HepG2 (cell line): ENCODE measurements around the gene ZNF485. TPM values are rescaled to one million over a fixed set of nuclear protein-coding genes. Genes with fewer than 3 reads are reported as not detected.

Source experiments
- DNMT1 ChIP-seq: sonication (generic); formaldehyde crosslinking; IDR thresholded peaks from 2 replicates; pipeline ENCODE4 v1.5.1; 2020; ENCODE audit warnings: mild to moderate bottlenecking, missing genetic modification reagents
- HES4 ChIP-seq: sonication (generic); formaldehyde crosslinking; IDR thresholded peaks from 2 replicates; pipeline ENCODE4 v1.9.0; 2021; ENCODE audit warnings: mild to moderate bottlenecking, missing genetic modification reagents, borderline replicate concordance
- KLF6 ChIP-seq: IDR thresholded peaks from 2 replicates; pipeline ENCODE4 v1.8.0; 2016; ENCODE audit warnings: missing biosample characterization, missing genetic modification reagents
- PAX8 ChIP-seq: sonication (generic); formaldehyde crosslinking; IDR thresholded peaks from 2 replicates; pipeline ENCODE4 v1.8.0; 2022; ENCODE audit warnings: mild to moderate bottlenecking, missing genetic modification reagents, borderline replicate concordance
- SAP130 ChIP-seq: IDR thresholded peaks from 2 replicates; pipeline ENCODE4 v1.6.1; 2016; ENCODE audit warnings: low read depth
- TAF1 ChIP-seq: sonication (generic); formaldehyde crosslinking; IDR thresholded peaks from 2 replicates; pipeline ENCODE4 v1.4.0; 2020; ENCODE audit warnings: missing genetic modification reagents
- ZBTB42 ChIP-seq: sonication (generic); formaldehyde crosslinking; IDR thresholded peaks from 2 replicates; pipeline ENCODE4 v1.5.0; 2020; ENCODE audit warnings: mild to moderate bottlenecking, missing genetic modification reagents
- ZFP36L2 ChIP-seq: sonication (generic); formaldehyde crosslinking; IDR thresholded peaks from 2 replicates; pipeline ENCODE4 v1.4.0; 2020; ENCODE audit warnings: missing genetic modification reagents
- ZNF441 ChIP-seq: sonication (generic); formaldehyde crosslinking; IDR thresholded peaks from 2 replicates; pipeline ENCODE4 v1.7.0; 2021; ENCODE audit warnings: missing genetic modification reagents, borderline replicate concordance
- ZNF678 ChIP-seq: sonication (generic); formaldehyde crosslinking; IDR thresholded peaks from 2 replicates; pipeline ENCODE4 v1.4.0; 2020; ENCODE audit warnings: mild to moderate bottlenecking, missing genetic modification reagents
- polyA plus RNA-seq, 8 experiments: library from polyadenylated mRNA; depleted of rRNA in 3 of 8; stranded (reverse) in 7 of 8; unstranded in 1 of 8; fragments of >200 nt; fragmentation: Illumina TruSeq in 4 of 8; extraction: Trizol in 4 of 8; gene quantifications; 2 replicates each; pipeline versions ENCODE4 v1.2.1 to v1.2.3, GENCODE V29; 2011 to 2016; ENCODE audit warnings: low read depth in 4 of 8, missing spikeins in 1 of 8, mixed read lengths in 1 of 8; ENCODE audit not compliant: insufficient read depth in 1 of 8
- total RNA-seq, 5 experiments: library from RNA; depleted of rRNA; stranded (reverse); fragments of >200 nt; fragmentation: Illumina TruSeq; extraction: Trizol; gene quantifications; 2 replicates each; pipeline ENCODE4 v1.2.3, GENCODE V29; 2016; ENCODE audit warnings: low read depth in 1 of 5
- TF ChIP-seq, protein P1 (sequence below): sonication (generic); formaldehyde crosslinking; IDR thresholded peaks from 2 replicates; pipeline ENCODE4 v1.9.0; 2022; ENCODE audit warnings: low read depth, missing genetic modification reagents
- TF ChIP-seq, protein P2 (sequence below): sonication (generic); formaldehyde crosslinking; IDR thresholded peaks from 2 replicates; pipeline ENCODE4 v1.4.0; 2020; ENCODE audit warnings: mild to moderate bottlenecking, missing genetic modification reagents
- TF ChIP-seq, protein P3 (sequence below), 2 experiments: sonication (generic) in 1 of 2; formaldehyde crosslinking in 1 of 2; IDR thresholded peaks; 2 replicates each; pipeline versions ENCODE4 v1.6.1 to v1.9.0; 2014 to 2022; ENCODE audit warnings: antibody characterized with exemption in 1 of 2, borderline replicate concordance in 1 of 2, inconsistent platforms in 1 of 2, low read depth in 1 of 2, missing genetic modification reagents in 1 of 2
- TF ChIP-seq, protein P4 (sequence below): sonication (generic); formaldehyde crosslinking; IDR thresholded peaks from 2 replicates; pipeline ENCODE4 v1.8.1; 2023; ENCODE audit warnings: mild to moderate bottlenecking, missing genetic modification reagents

Gene ZNF485
- total and polyA plus RNA-seq, 2 of the 13 experiments (the other 11 are each of a cell fraction or from before 2014, with no cell fraction given): 1.4 to 3.3 TPM

DNA sequence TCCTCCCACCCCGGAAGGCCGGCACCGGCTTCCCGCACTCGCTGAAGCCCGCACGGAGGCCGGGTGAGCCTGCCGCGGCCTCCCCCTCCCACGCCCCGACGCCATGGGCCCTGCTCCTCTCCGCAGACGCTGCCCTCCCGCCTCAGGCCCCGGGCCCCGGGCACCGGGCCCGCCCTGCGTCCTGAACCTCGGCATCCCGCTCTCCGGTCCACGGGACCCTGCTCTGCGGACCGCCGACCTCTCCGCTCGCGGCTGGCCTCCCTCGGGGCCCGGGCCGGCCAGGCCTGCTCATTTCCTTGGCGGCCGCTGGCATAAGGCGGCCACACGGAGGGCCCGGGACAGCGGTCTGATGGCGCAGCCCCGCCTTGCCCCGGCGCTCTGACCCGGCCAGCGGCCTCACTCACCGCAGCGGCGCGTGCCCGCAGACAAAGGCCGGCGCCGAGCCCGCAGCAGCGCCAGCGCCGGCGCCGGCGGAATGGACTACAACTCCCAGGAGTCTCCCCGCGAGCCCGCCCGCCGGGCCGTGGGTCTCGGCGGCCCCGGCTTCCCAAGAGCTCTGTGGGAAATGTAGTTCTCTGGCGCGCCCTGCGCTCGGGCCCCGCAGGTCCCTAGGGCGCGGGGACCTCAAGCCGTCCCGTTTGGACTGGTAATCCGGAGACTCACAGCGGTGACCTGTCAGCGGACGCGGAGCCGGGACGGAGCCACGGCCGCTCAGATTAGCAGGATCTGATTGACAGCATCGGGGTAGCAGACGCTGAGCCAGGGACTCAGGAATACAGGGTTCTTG, 42.4 kb downstream of the ZNF485 start, which contains the start of gene ZNF32 (continued):
- TF ChIP-seq HES4 (peak; percentile 47; the same call in 1 of the 2 replicates), ZBTB42 (CRISPR knock-in tag) (no peak), TAF1 (CRISPR knock-in tag) (peak; percentile 31; the same call in 1 of the 2 replicates), ZNF678 (CRISPR knock-in tag) (peak; percentile 36; the same call in 1 of the 2 replicates), PAX8 (CRISPR knock-in tag) (no peak), SAP130 (CRISPR knock-in tag) (no peak; the same call in 1 of the 2 replicates), KLF6 (CRISPR knock-in tag) (no peak), ZNF441 (CRISPR knock-in tag) (0 out of 2 replicates have a peak, but pooled peaks have one; percentile 52), DNMT1 (CRISPR knock-in tag) (0 out of 2 replicates have a peak, but pooled peaks have one; percentile 51), ZFP36L2 (no peak)
- TF ChIP-seq, protein P1, sequence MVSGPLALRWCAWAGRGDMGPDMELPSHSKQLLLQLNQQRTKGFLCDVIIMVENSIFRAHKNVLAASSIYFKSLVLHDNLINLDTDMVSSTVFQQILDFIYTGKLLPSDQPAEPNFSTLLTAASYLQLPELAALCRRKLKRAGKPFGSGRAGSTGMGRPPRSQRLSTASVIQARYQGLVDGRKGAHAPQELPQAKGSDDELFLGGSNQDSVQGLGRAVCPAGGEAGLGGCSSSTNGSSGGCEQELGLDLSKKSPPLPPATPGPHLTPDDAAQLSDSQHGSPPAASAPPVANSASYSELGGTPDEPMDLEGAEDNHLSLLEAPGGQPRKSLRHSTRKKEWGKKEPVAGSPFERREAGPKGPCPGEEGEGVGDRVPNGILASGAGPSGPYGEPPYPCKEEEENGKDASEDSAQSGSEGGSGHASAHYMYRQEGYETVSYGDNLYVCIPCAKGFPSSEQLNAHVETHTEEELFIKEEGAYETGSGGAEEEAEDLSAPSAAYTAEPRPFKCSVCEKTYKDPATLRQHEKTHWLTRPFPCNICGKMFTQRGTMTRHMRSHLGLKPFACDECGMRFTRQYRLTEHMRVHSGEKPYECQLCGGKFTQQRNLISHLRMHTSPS: no peak; the same call in 1 of the 2 replicates
- TF ChIP-seq, protein P2, sequence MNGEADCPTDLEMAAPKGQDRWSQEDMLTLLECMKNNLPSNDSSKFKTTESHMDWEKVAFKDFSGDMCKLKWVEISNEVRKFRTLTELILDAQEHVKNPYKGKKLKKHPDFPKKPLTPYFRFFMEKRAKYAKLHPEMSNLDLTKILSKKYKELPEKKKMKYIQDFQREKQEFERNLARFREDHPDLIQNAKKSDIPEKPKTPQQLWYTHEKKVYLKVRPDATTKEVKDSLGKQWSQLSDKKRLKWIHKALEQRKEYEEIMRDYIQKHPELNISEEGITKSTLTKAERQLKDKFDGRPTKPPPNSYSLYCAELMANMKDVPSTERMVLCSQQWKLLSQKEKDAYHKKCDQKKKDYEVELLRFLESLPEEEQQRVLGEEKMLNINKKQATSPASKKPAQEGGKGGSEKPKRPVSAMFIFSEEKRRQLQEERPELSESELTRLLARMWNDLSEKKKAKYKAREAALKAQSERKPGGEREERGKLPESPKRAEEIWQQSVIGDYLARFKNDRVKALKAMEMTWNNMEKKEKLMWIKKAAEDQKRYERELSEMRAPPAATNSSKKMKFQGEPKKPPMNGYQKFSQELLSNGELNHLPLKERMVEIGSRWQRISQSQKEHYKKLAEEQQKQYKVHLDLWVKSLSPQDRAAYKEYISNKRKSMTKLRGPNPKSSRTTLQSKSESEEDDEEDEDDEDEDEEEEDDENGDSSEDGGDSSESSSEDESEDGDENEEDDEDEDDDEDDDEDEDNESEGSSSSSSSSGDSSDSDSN: peak; percentile 70; the same call in 1 of the 2 replicates
- TF ChIP-seq, protein P3, sequence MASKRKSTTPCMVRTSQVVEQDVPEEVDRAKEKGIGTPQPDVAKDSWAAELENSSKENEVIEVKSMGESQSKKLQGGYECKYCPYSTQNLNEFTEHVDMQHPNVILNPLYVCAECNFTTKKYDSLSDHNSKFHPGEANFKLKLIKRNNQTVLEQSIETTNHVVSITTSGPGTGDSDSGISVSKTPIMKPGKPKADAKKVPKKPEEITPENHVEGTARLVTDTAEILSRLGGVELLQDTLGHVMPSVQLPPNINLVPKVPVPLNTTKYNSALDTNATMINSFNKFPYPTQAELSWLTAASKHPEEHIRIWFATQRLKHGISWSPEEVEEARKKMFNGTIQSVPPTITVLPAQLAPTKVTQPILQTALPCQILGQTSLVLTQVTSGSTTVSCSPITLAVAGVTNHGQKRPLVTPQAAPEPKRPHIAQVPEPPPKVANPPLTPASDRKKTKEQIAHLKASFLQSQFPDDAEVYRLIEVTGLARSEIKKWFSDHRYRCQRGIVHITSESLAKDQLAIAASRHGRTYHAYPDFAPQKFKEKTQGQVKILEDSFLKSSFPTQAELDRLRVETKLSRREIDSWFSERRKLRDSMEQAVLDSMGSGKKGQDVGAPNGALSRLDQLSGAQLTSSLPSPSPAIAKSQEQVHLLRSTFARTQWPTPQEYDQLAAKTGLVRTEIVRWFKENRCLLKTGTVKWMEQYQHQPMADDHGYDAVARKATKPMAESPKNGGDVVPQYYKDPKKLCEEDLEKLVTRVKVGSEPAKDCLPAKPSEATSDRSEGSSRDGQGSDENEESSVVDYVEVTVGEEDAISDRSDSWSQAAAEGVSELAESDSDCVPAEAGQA (IDR thresholded peaks at IDR 0.05; ENCODE audit: low read depth): no peak
- TF ChIP-seq, protein P3 (CRISPR knock-in tag; IDR thresholded peaks at IDR 0.05; ENCODE audit: borderline replicate concordance): no peak; the same call in 1 of the 2 replicates
- TF ChIP-seq, protein P4, sequence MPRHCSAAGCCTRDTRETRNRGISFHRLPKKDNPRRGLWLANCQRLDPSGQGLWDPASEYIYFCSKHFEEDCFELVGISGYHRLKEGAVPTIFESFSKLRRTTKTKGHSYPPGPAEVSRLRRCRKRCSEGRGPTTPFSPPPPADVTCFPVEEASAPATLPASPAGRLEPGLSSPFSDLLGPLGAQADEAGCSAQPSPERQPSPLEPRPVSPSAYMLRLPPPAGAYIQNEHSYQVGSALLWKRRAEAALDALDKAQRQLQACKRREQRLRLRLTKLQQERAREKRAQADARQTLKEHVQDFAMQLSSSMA: no peak
